Natural killer cell (primary cell): Measurements from ENCODE around the gene PAAF1. TPM values are rescaled to one million over a fixed set of nuclear protein-coding genes. Genes with fewer than 3 reads are reported as not detected.

Source experiments
- ATAC-seq, 3 donors: fragments of 150-1000 bp in 2 of 3; fragments of 200-7000 bp in 1 of 3; cut with Tn5 transposase; 1 replicate in 1 of 3; 2 replicates in 2 of 3; pipeline ENCODE4 v1.10.0; 2021; ENCODE audit warnings: mild to moderate bottlenecking in 2 of 3, moderate library complexity in 2 of 3
- DNase-seq, 2 donors: peaks; one replicate each; pipeline versions ENCODE4 v3.0.0 to v3.0.0-alpha.2; 2013 to 2021; ENCODE audit warnings: mixed read lengths in 1 of 2
- H3K27ac ChIP-seq: one replicate; pipeline ENCODE4 v1.5.1; 2013; ENCODE audit warnings: mild to moderate bottlenecking, low read length
- H3K27me3 ChIP-seq: one replicate; pipeline ENCODE4 v1.6.1; 2013; ENCODE audit warnings: low read length; ENCODE audit not compliant: control insufficient read depth, insufficient read depth
- H3K36me3 ChIP-seq: one replicate; pipeline ENCODE4 v1.6.1; 2013; ENCODE audit warnings: low read length; ENCODE audit not compliant: control insufficient read depth, insufficient read depth
- H3K4me1 ChIP-seq: one replicate; pipeline ENCODE4 v1.6.1; 2013; ENCODE audit warnings: low read length; ENCODE audit not compliant: control insufficient read depth, insufficient read depth
- H3K4me3 ChIP-seq: one replicate; pipeline ENCODE4 v1.5.1; 2013; ENCODE audit warnings: low read length
- H3K9me3 ChIP-seq: one replicate; pipeline ENCODE4 v1.6.1; 2013; ENCODE audit warnings: low read length; ENCODE audit not compliant: control insufficient read depth, insufficient read depth
- H3K27ac Mint-ChIP-seq, 2 donors: one replicate each; pipeline ENCODE4 v1.8.0; 2022; ENCODE audit warnings: mild to moderate bottlenecking in 2 of 2, mixed read lengths in 2 of 2, moderate library complexity in 1 of 2
- H3K27me3 Mint-ChIP-seq, 2 donors: one replicate each; pipeline ENCODE4 v1.8.0; 2022; ENCODE audit warnings: low read depth in 2 of 2, mixed read lengths in 2 of 2
- H3K36me3 Mint-ChIP-seq: one replicate; pipeline ENCODE4 v1.8.0; 2022; ENCODE audit warnings: mixed read lengths
- H3K4me1 Mint-ChIP-seq, 2 donors: one replicate each; pipeline ENCODE4 v1.8.0; 2022; ENCODE audit warnings: mixed read lengths in 2 of 2
- H3K4me3 Mint-ChIP-seq: one replicate; pipeline ENCODE4 v1.8.0; 2022; ENCODE audit warnings: mild to moderate bottlenecking, moderate library complexity, mixed read lengths
- H3K9me3 Mint-ChIP-seq, 2 donors: one replicate each; pipeline ENCODE4 v1.8.0; 2022; ENCODE audit warnings: mixed read lengths in 2 of 2
- CTCF ChIP-seq: fragments of 200-600 bp; IDR thresholded peaks from one replicate; pipeline ENCODE4 v1.8.0; 2022; ENCODE audit warnings: antibody characterized with exemption
- WGBS: methylation state at CpG from one replicate; pipeline ENCODE4 v1.1.7; 2013; ENCODE audit warnings: missing lambda C conversion rate; ENCODE audit not compliant: insufficient coverage; 5-methylcytosine and 5-hydroxymethylcytosine counted together
- intact Hi-C: fragments of 100-400 bp; cut with micrococcal nuclease; formaldehyde crosslinking; loops from one replicate; pipeline ENCODE4 v1.14.2; 2022
- total RNA-seq, 4 donors: library from RNA; stranded (reverse); fragments of 120-200 nt in 1 of 4; gene quantifications; one replicate each; pipeline versions ENCODE4 v1.2.3 to v1.2.4, GENCODE V29; 2013 to 2022

PAAF1 gene
- total RNA-seq, 3 donors from 2014 or later (not counting 1 experiment from before 2014, with no cell fraction given) = 12.0 to 14.9 (median 13.7) TPM

DNA sequence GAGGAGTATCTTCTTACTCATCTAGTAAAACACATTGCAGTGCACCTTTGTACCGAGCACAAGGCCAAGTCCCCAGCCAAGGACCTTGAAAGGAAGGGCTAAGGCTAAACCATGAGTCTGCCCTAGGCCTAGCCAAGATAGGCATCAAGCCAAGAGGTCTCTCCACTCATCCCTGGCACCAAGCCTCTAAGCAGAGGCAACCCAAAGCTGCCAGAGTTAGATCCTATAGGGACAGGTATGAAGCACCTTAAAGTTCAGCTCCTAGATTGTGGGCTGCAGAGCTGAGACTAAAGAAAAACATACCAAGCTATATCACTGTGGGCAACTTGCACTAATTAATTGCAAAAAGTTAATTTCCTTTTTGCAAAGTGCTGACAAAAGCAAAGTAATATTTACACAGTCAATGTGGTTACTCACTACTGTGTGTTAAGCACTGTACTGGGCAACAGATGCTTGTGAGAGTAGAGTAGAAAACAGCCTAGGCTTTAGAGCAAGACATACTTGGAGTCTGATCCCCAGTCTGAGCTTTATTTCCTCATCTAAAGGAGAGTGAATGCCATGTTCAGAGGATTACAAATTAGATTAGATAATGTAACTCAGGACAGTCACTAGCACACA is 7.4 kb upstream of the PAAF1 start:
- H3K4me3 Mint-ChIP-seq = no peak overlapping the region
- 100% methylated on average over 1 of the region's 1 CpG for WGBS
- no peaks in the 10 kb centered on the region for H3K27me3 ChIP-seq
- no peak for TF ChIP-seq CTCF
- H3K27ac Mint-ChIP-seq = no peak overlapping the region
- no peaks in the 10 kb centered on the region for H3K27me3 Mint-ChIP-seq
- H3K36me3 ChIP-seq = peaks cover 18% of the 10 kb centered on the region
- H3K4me1 Mint-ChIP-seq = peaks cover 0 to 4% of the 10 kb centered on the region in 2 donors
- H3K9me3 ChIP-seq = no peaks in the 10 kb centered on the region
- DNase-seq (no peak), ATAC-seq (no peak)
- no peaks in the 10 kb centered on the region for H3K36me3 Mint-ChIP-seq
- no peaks in the 10 kb centered on the region for H3K9me3 Mint-ChIP-seq
- intact Hi-C loops = no loop called here
- no peaks in the 10 kb centered on the region for H3K4me1 ChIP-seq
- H3K27ac ChIP-seq = no peak overlapping the region
- H3K4me3 ChIP-seq = no peak overlapping the region

- H3K4me1 ChIP-seq = no peaks in the 10 kb centered on the region
- no peak overlapping the region for H3K27ac ChIP-seq
- WGBS = 94% methylated on average over 2 of the region's 3 CpGs
- Mint-ChIP-seq H3K4me1 (peaks cover 7 to 12% of the 10 kb centered on the region in 2 donors), H3K27ac (no peak overlapping the region), H3K27me3 (no peaks in the 10 kb centered on the region), H3K9me3 (no peaks in the 10 kb centered on the region), H3K36me3 (no peaks in the 10 kb centered on the region), H3K4me3 (no peak overlapping the region)
- DNase-seq (no peak), ATAC-seq (no peak)
- no peak for TF ChIP-seq CTCF
- H3K9me3 ChIP-seq = no peaks in the 10 kb centered on the region
- intact Hi-C loops = loop anchor here (10.0 kb wide), 1 partner anchor 85 kb away; the partner anchor contains the start of gene MRPL48
- peaks cover 18% of the 10 kb centered on the region for H3K36me3 ChIP-seq
- no peaks in the 10 kb centered on the region for H3K27me3 ChIP-seq
- H3K4me3 ChIP-seq = no peak overlapping the region
Measured at GRCh38 chr11:73870261-73870660, 6.5 kb upstream of the PAAF1 start.

DNA sequence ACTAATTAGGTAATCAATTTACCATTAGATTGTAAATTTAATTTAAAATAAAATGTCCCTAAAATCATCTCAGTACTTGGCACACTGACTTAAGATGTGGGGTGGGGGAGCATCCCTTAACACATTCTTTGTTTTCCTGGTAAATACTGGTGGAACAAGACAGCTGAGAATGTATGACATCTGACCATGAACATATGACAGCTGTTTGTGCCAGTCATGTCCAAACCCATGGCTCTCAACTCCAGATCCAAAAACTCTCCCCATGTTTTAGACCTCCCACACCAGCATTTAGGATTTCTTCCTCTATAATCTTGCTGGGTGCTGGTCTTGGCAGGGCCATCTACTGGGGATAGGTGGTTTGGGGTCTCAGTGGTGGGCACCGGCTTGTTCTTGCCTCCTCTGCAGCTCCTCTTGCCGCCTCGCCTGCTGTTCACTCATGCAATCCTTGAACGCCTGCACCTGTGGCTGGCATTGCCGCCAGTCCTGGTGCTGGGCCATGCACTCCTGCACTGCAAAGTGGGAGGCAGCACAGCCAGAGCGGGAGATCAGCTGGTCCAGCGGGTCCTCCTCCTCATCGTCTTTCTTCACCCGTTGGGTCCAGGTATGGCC is 3.9 kb upstream of the PAAF1 start:
- Mint-ChIP-seq H3K27me3 (no peaks in the 10 kb centered on the region), H3K36me3 (no peaks in the 10 kb centered on the region), H3K9me3 (no peaks in the 10 kb centered on the region), H3K4me1 (peaks cover 30 to 37% of the 10 kb centered on the region in 2 donors), H3K4me3 (no peak overlapping the region), H3K27ac (peak overlapping the region in 1 of 2 donors; percentile 61)
- 98% methylated on average over 9 of the region's 9 CpGs for WGBS
- H3K4me3 ChIP-seq = no peak overlapping the region
- H3K27me3 ChIP-seq = no peaks in the 10 kb centered on the region
- intact Hi-C loops = loop anchor here (10.0 kb wide), 1 partner anchor 88 kb away; the partner anchor contains the start of gene MRPL48
- TF ChIP-seq CTCF = no peak
- H3K9me3 ChIP-seq = no peaks in the 10 kb centered on the region
- DNase-seq (no peak), ATAC-seq (no peak)
- H3K4me1 ChIP-seq = peaks cover 15% of the 10 kb centered on the region
- no peak overlapping the region for H3K27ac ChIP-seq
- H3K36me3 ChIP-seq = peaks cover 18% of the 10 kb centered on the region
